Epidermal melanocyte (primary cell): ENCODE data around the gene PCNX1.

Experiments used
- DNase-seq: peaks from one replicate; pipeline ENCODE4 v3.0.0; 2011; ENCODE audit warnings: low spot score; ENCODE audit not compliant: insufficient read length

PCNX1 gene

GRCh38 chr14:71148627-71149026 is 241.4 kb downstream of the PCNX1 start:
- DNase-seq, result no peak

- no peak for DNase-seq
Measured at GRCh38 chr14:71150737-71151136, 243.5 kb downstream of the PCNX1 start.

GRCh38 chr14:71155743-71156142 is 248.5 kb downstream of the PCNX1 start:
- DNase-seq, result no peak

GRCh38 chr14:71163050-71163841 is 256.0 kb downstream of the PCNX1 start:
- no peak for DNase-seq

- DNase-seq, result no peak
Measured at GRCh38 chr14:71163842-71164629, 256.8 kb downstream of the PCNX1 start.
